Measurements from ENCODE around the gene PDIA6.

PDIA6 gene

GRCh38 chr2:10792660-10793400 is 19.8 kb downstream of the PDIA6 start:
- TF ChIP-seq ZFX (IDR thresholded peaks at IDR 0.05; ENCODE audit: borderline replicate concordance) (no peak), CTCF (IDR thresholded peaks at IDR 0.05) (peak; percentile 34; the same call in 1 of the 2 replicates)
- H3K27ac ChIP-seq = no peak overlapping the region

GRCh38 chr2:10792001-10792634 is 20.5 kb downstream of the PDIA6 start:
- TF ChIP-seq ZFX (IDR thresholded peaks at IDR 0.05; ENCODE audit: borderline replicate concordance) (no peak), CTCF (IDR thresholded peaks at IDR 0.05) (no peak)
- H3K27ac ChIP-seq = no peak overlapping the region

GRCh38 chr2:10790228-10790973 is 22.2 kb downstream of the PDIA6 start:
- H3K27ac ChIP-seq = no peak overlapping the region
- no peak for TF ChIP-seq CTCF (IDR thresholded peaks at IDR 0.05)
- TF ChIP-seq ZFX (IDR thresholded peaks at IDR 0.05; ENCODE audit: borderline replicate concordance) = no peak

GRCh38 chr2:10788855-10789254 is 23.7 kb downstream of the PDIA6 start:
- H3K27ac ChIP-seq = 0 out of 2 replicates have a peak overlapping the region, but pooled peaks have one; percentile 12
- TF ChIP-seq ZFX (IDR thresholded peaks at IDR 0.05; ENCODE audit: borderline replicate concordance) = no peak
- no peak for TF ChIP-seq CTCF (IDR thresholded peaks at IDR 0.05)

GRCh38 chr2:10787176-10787968 is 25.2 kb downstream of the PDIA6 start:
- TF ChIP-seq ZFX (IDR thresholded peaks at IDR 0.05; ENCODE audit: borderline replicate concordance) = no peak
- TF ChIP-seq CTCF (IDR thresholded peaks at IDR 0.05) = peak; percentile 76

GRCh38 chr2:10786240-10786982 is 26.2 kb downstream of the PDIA6 start:
- no peak; the same call in 1 of the 2 replicates for TF ChIP-seq CTCF (IDR thresholded peaks at IDR 0.05)
- TF ChIP-seq ZFX (IDR thresholded peaks at IDR 0.05; ENCODE audit: borderline replicate concordance) = no peak

More at GRCh38 chr2:10787176-10787968, 25.2 kb downstream of the PDIA6 start:
- H3K27ac ChIP-seq = 0 out of 2 replicates have a peak overlapping the region, but pooled peaks have one; percentile 12

More at GRCh38 chr2:10786240-10786982, 26.2 kb downstream of the PDIA6 start:
- peak overlapping the region; percentile 53 for H3K27ac ChIP-seq

Data from 22Rv1 (cell line).